HFFc6 (cell line): Measurements from ENCODE around the gene PRDM16. TPM values are rescaled to one million over a fixed set of nuclear protein-coding genes. Genes with fewer than 3 reads are reported as not detected.

Source experiments
- DNase-seq: peaks from one replicate; pipeline ENCODE4 v3.0.0-alpha.2; 2018
- H3K27ac Mint-ChIP-seq: 2 replicates; pipeline ENCODE4 v1.8.0; 2020; ENCODE audit warnings: mild to moderate bottlenecking, mixed read lengths
- H3K27me3 Mint-ChIP-seq: 2 replicates; pipeline ENCODE4 v1.8.0; 2021; ENCODE audit warnings: mild to moderate bottlenecking, moderate library complexity, mixed read lengths; ENCODE audit not compliant: insufficient read depth
- H3K36me3 Mint-ChIP-seq: 2 replicates; pipeline ENCODE4 v1.8.0; 2021; ENCODE audit warnings: low read depth, mixed read lengths
- H3K4me1 Mint-ChIP-seq: 2 replicates; pipeline ENCODE4 v1.8.0; 2020; ENCODE audit warnings: low read depth, mixed read lengths
- H3K4me3 Mint-ChIP-seq: 2 replicates; pipeline ENCODE4 v1.8.0; 2020; ENCODE audit warnings: mild to moderate bottlenecking, moderate library complexity, mixed read lengths
- H3K9me3 Mint-ChIP-seq: 2 replicates; pipeline ENCODE4 v1.8.0; 2020; ENCODE audit warnings: mild to moderate bottlenecking, mixed read lengths
- CTCF ChIP-seq: fragments of 200-600 bp; sonication (generic); IDR thresholded peaks from 2 replicates; pipeline ENCODE4 v1.5.0; 2021; ENCODE audit warnings: antibody characterized with exemption, mild to moderate bottlenecking
- total RNA-seq, 6 experiments: library from RNA; stranded (reverse); fragmentation: NEBNext Ultra II Directional; extraction: Animal tissue kit (Norgen Biotek cat#: 25700); gene quantifications; 2 replicates in 1 of 6; 3 replicates in 5 of 6; pipeline ENCODE4 v1.2.3, GENCODE V29; 2021

Gene PRDM16
- total RNA-seq, 6 experiments from 2014 or later, result not detected

- H3K36me3 Mint-ChIP-seq, result 0 out of 2 replicates have a peak, but pooled peaks cover 6% of the 10 kb centered on the region
- no peak for TF ChIP-seq CTCF
- no peak overlapping the region for H3K4me3 Mint-ChIP-seq
- peaks cover 27% of the 10 kb centered on the region for H3K9me3 Mint-ChIP-seq
- H3K27ac Mint-ChIP-seq, result no peak overlapping the region
- no peak for DNase-seq
- H3K4me1 Mint-ChIP-seq, result no peaks in the 10 kb centered on the region
- peaks cover 3% of the 10 kb centered on the region; the same call in 1 of the 2 replicates for H3K27me3 Mint-ChIP-seq
Observed at GRCh38 chr1:3037281-3038040, 31.5 kb upstream of the PRDM16 start.

- Mint-ChIP-seq H3K9me3 (peaks cover 27% of the 10 kb centered on the region), H3K4me3 (no peak overlapping the region), H3K4me1 (no peaks in the 10 kb centered on the region), H3K36me3 (0 out of 2 replicates have a peak, but pooled peaks cover 6% of the 10 kb centered on the region), H3K27ac (no peak overlapping the region), H3K27me3 (peaks cover 3% of the 10 kb centered on the region; the same call in 1 of the 2 replicates)
- no peak for DNase-seq
- TF ChIP-seq CTCF, result no peak
Observed at GRCh38 chr1:3038113-3038551, 30.9 kb upstream of the PRDM16 start.

DNA sequence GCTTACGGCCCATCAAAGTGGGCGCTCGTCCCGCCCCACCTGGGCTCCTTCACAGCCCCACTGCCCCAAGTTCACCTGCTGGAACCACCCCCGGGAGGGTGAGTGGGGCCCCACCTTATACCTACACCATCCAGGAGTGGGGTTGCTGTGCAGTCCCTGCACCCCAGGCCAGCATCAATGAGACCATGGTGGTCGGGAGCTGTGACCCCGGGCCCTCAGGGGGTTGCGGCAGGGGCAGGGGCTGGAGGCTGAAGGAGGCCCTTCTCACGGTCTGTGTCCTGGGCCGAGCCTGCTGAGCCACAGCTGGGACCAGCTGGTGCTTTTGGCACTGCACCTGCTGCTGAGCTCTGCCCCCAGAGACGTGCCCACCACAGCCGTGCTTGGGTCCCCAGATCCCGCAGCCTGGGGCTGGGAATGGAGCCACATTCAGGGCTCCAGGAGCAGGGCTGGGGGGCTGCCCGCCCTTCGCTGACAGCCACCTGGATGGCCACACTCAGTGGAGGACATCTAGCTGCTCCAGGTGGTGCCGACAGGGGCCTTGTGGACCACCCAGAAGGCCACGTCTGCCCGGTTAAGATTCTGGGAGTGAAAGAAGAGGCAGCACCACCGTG is 30.3 kb upstream of the PRDM16 start:
- TF ChIP-seq CTCF, result no peak
- Mint-ChIP-seq H3K4me1 (no peaks in the 10 kb centered on the region), H3K27me3 (peaks cover 3% of the 10 kb centered on the region; the same call in 1 of the 2 replicates), H3K9me3 (peaks cover 23% of the 10 kb centered on the region), H3K27ac (no peak overlapping the region), H3K4me3 (no peak overlapping the region), H3K36me3 (0 out of 2 replicates have a peak, but pooled peaks cover 1% of the 10 kb centered on the region)
- DNase-seq, result no peak

DNA sequence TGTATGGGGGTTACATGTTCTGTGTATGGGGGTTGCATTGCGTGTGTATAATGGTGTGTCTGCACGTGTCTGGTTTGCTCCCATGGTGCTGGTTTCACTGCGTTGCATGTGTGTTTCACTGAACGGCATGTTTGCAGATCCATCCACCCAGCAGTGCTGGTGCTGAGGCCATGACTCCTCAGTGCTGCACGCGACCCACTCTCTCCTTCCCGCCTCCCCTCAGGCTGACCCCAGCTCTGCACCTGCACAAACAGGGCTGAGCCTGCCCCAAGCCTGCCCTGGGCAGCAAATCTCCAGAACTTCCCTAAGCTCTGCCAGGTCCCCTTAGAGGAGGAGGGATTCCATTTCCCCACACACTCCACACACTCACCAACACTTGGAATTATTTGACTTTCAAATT is 29.0 kb upstream of the PRDM16 start:
- Mint-ChIP-seq H3K36me3 (no peaks in the 10 kb centered on the region), H3K27me3 (no peaks in the 10 kb centered on the region; the same call in 1 of the 2 replicates), H3K4me3 (no peak overlapping the region), H3K4me1 (no peaks in the 10 kb centered on the region), H3K27ac (no peak overlapping the region), H3K9me3 (peaks cover 20% of the 10 kb centered on the region; the same call in 1 of the 2 replicates)
- DNase-seq, result no peak
- no peak for TF ChIP-seq CTCF

DNA sequence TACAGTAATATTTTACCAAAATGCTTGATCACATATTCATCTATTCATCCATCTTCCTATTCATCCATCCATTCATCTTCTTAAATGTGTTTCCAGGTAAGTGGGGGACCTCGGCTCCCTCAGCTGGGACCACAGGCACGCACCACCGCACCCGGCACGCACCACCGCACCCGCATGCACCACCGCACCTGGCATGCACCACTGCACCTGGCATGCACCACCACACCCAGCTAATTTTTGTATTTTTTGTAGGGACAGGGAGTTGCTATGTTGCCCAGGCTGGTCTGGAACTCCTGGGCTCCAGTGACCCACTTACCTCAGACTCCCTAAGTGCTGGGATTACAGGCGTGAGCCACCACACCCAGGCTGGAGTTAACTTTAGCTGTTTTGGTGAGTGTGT is 26.5 kb upstream of the PRDM16 start:
- Mint-ChIP-seq H3K4me3 (no peak overlapping the region), H3K4me1 (no peaks in the 10 kb centered on the region), H3K9me3 (peaks cover 12% of the 10 kb centered on the region; the same call in 1 of the 2 replicates), H3K27ac (no peak overlapping the region), H3K36me3 (no peaks in the 10 kb centered on the region), H3K27me3 (no peaks in the 10 kb centered on the region)
- no peak for DNase-seq
- no peak for TF ChIP-seq CTCF
